Left renal cortex interstitium (tissue), 4 donors: ENCODE results near the gene RPGR. TPM values are rescaled to one million over a fixed set of nuclear protein-coding genes. Genes with fewer than 3 reads are reported as not detected.

ENCODE experiments used
- polyA plus RNA-seq, 4 donors: library from polyadenylated mRNA; unstranded; fragments of 120-200 nt; gene quantifications; one replicate each; pipeline ENCODE4 v1.2.1, GENCODE V29; 2013; ENCODE audit not compliant: insufficient read length in 4 of 4

The RPGR gene
- polyA plus RNA-seq, 4 donors = 11.7 to 24.3 (median 14.9) TPM

Other genes with a start within 250 kb of the RPGR start
- gene SRPX, start 106.6 kb downstream of the RPGR start, polyA plus RNA-seq = 10 to 100 TPM; 11.5 to 20.7 (median 16.4) TPM
- gene OTC, start 25.1 kb upstream of the RPGR start, polyA plus RNA-seq = under 1 TPM in 3 of 4 donors, not detected in 1; 0.09 to 0.49 (median 0.13) TPM
- 10 to 100 TPM; 41.9 to 64.6 (median 51.5) TPM for gene TSPAN7, start 234.0 kb upstream of the RPGR start, polyA plus RNA-seq